HFF-Myc (cell line): ENCODE data around the gene NARF.

Experiments
- DNase-seq: peaks from one replicate; pipeline ENCODE4 v3.0.0-alpha.2; 2011; ENCODE audit warnings: low read depth; ENCODE audit errors: extremely low read depth
- H3K4me3 ChIP-seq: replicated peaks from 2 replicates; pipeline ENCODE4 v1.5.1; 2011; ENCODE audit warnings: low read depth, mild to moderate bottlenecking, control low read depth, low read length
- TF ChIP-seq, protein P1 (sequence below): IDR thresholded peaks from 2 replicates; pipeline ENCODE4 v1.5.1; 2012; ENCODE audit warnings: mild to moderate bottlenecking, low read depth, low read length, control low read depth; ENCODE audit errors: missing control alignments

The NARF gene

GRCh38 chr17:82489117-82489516 lies 30.6 kb downstream of the NARF start:
- no peak overlapping the region for H3K4me3 ChIP-seq
- TF ChIP-seq, protein P1, sequence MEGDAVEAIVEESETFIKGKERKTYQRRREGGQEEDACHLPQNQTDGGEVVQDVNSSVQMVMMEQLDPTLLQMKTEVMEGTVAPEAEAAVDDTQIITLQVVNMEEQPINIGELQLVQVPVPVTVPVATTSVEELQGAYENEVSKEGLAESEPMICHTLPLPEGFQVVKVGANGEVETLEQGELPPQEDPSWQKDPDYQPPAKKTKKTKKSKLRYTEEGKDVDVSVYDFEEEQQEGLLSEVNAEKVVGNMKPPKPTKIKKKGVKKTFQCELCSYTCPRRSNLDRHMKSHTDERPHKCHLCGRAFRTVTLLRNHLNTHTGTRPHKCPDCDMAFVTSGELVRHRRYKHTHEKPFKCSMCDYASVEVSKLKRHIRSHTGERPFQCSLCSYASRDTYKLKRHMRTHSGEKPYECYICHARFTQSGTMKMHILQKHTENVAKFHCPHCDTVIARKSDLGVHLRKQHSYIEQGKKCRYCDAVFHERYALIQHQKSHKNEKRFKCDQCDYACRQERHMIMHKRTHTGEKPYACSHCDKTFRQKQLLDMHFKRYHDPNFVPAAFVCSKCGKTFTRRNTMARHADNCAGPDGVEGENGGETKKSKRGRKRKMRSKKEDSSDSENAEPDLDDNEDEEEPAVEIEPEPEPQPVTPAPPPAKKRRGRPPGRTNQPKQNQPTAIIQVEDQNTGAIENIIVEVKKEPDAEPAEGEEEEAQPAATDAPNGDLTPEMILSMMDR, result no peak
- no peak for DNase-seq

DNA sequence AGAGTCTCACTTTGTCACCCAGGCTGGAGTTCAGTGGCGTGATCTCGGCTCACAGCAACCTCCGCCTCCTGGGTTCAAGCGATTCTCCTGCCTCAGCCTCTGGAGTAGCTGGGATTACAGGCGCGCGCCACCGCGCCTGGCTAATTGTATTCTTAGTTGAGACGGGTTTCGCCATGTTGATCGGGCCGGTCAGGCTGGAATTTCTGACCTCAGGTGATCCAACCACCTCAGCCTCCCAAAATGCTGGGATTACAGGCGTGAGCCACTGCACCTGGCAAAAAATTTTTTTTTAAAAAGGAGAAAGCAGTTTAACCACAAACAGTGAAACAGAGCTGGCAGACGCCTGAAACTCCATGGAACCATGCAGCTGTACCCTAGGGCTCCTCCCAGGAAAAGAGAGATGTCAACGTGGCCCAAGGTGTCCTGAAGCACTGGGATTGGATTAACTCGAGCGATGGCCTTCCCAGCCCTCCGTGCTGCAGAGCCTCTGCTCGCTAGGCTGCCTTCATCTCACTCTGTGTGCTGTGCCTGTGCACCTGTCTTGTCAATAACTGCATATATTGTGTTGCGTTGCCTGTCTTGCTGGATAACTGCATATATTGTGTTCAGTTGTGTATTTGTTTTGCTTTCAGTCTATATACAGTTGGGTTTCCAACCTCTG lies 31.4 kb downstream of the NARF start:
- no peak for DNase-seq
- no peak overlapping the region for H3K4me3 ChIP-seq
- TF ChIP-seq, protein P1, result no peak

GRCh38 chr17:82490512-82491195 lies 32.1 kb downstream of the NARF start:
- TF ChIP-seq, protein P1, result no peak
- no peak overlapping the region for H3K4me3 ChIP-seq
- no peak for DNase-seq

GRCh38 chr17:82491196-82491530 lies 32.6 kb downstream of the NARF start:
- TF ChIP-seq, protein P1, result no peak
- DNase-seq, result no peak
- no peak overlapping the region for H3K4me3 ChIP-seq

GRCh38 chr17:82491533-82491932 lies 33.0 kb downstream of the NARF start:
- no peak for DNase-seq
- TF ChIP-seq, protein P1, result no peak
- no peak overlapping the region for H3K4me3 ChIP-seq

GRCh38 chr17:82492643-82493225 lies 34.2 kb downstream of the NARF start:
- H3K4me3 ChIP-seq, result no peak overlapping the region
- no peak for DNase-seq
- TF ChIP-seq, protein P1, result no peak
